Adrenal gland (tissue), 12 donors: Measurements from ENCODE around the gene WBP2. TPM values are rescaled to one million over a fixed set of nuclear protein-coding genes. Genes with fewer than 3 reads are reported as not detected.
A peak's percentile ranks its signal among the peaks of the same experiment; 100 is the strongest.

ENCODE experiments used
- DNase-seq, 7 donors: peaks; one replicate each; pipeline ENCODE4 v3.0.0-alpha.2; 2019 to 2020
- H3K27ac ChIP-seq, 5 donors: fragments of 200-600 bp; sonication (generic) in 4 of 5; 1 replicate in 3 of 5; 2 replicates in 2 of 5; pipeline versions ENCODE4 v1.5.1 to v1.8.0; 2016 to 2020; ENCODE audit warnings: mild to moderate bottlenecking in 1 of 5
- H3K27me3 ChIP-seq: fragments of 200-600 bp; 2 replicates; pipeline ENCODE4 v1.8.0; 2021
- H3K36me3 ChIP-seq, 2 donors: fragments of 200-600 bp; replicated peaks in 1 of 2; 1 replicate in 1 of 2; 2 replicates in 1 of 2; pipeline versions ENCODE4 v1.5.1 to v1.8.0; 2018 to 2022
- H3K4me1 ChIP-seq, 2 donors: fragments of 200-600 bp; replicated peaks in 1 of 2; 1 replicate in 1 of 2; 2 replicates in 1 of 2; pipeline versions ENCODE4 v1.5.1 to v1.8.0; 2018 to 2021
- H3K4me3 ChIP-seq, 4 donors: fragments of 200-600 bp; sonication (generic) in 3 of 4; one replicate each; pipeline ENCODE4 v1.5.1; 2016 to 2018
- H3K9me3 ChIP-seq, 3 donors: fragments of 200-600 bp; sonication (generic) in 1 of 3; replicated peaks in 1 of 3; 1 replicate in 2 of 3; 2 replicates in 1 of 3; pipeline versions ENCODE4 v1.5.1 to v1.8.0; 2016 to 2021
- POLR2A ChIP-seq, 2 donors: fragments of 450-650 bp; IDR thresholded peaks; one replicate each; pipeline ENCODE4 v1.6.1; 2017; ENCODE audit warnings: antibody characterized with exemption in 2 of 2, mild to moderate bottlenecking in 2 of 2, moderate library complexity in 1 of 2
- WGBS, 4 donors: extraction: QIAGEN DNeasy Blood & Tissue Kit in 2 of 4; methylation state at CpG; one replicate each; pipeline versions ENCODE4 v1.1.5 to v1.1.7; 2013 to 2017; 5-methylcytosine and 5-hydroxymethylcytosine counted together
- intact Hi-C, 2 donors: fragments of 100-400 bp; cut with DNase I; formaldehyde crosslinking; loops; one replicate each; pipeline versions ENCODE4 v1.14.1 to v1.15.0; 2022 to 2023
- polyA plus RNA-seq, 3 donors: library from polyadenylated mRNA; stranded (reverse); fragments of 200-250 nt in 2 of 3; fragments of 350-450 nt in 1 of 3; fragmentation: Illumina TruSeq in 1 of 3; extraction: RNeasy Lipid Tissue Mini Kit (QIAGEN cat#74804) in 1 of 3; gene quantifications; one replicate each; pipeline ENCODE4 v1.2.3, GENCODE V29; 2013 to 2014
- total RNA-seq, 9 donors: library from RNA; depleted of rRNA in 4 of 9; stranded (reverse); fragments of >200 nt in 4 of 9; fragments of 120-200 nt in 1 of 9; fragmentation: NEBNext Ultra II Directional in 1 of 9; extraction: Animal tissue kit (Norgen Biotek cat#: 25700) in 1 of 9; gene quantifications; one replicate each; pipeline versions ENCODE4 v1.1.0 to v1.2.4, GENCODE V29; 2013 to 2023
- TF ChIP-seq, protein P1 (sequence below), 6 experiments: fragments of 450-650 bp in 4 of 6; fragments of 200-600 bp in 2 of 6; sonication (generic) in 1 of 6; IDR thresholded peaks; 1 replicate in 5 of 6; 2 replicates in 1 of 6; pipeline versions ENCODE4 v1.5.1 to v1.8.0; 2016 to 2021; ENCODE audit warnings: antibody characterized with exemption in 6 of 6, mild to moderate bottlenecking in 2 of 6, moderate library complexity in 1 of 6
- donor health status: healthy with polysubstance abuse.
- donor health status: Bipolar disorder and iron deficiency.
- donor health status: DM: yes; HTN: yes; CAD: no.
- donor health status: DM: no; HTN: no; CAD: no.
- donor health status: DM: no; HTN: no; CAD: no.
- donor health status: DM: yes; HTN: yes; CAD: no.

Gene WBP2
- total and polyA plus RNA-seq, 12 donors: 60.4 to 292 (median 223) TPM

DNA sequence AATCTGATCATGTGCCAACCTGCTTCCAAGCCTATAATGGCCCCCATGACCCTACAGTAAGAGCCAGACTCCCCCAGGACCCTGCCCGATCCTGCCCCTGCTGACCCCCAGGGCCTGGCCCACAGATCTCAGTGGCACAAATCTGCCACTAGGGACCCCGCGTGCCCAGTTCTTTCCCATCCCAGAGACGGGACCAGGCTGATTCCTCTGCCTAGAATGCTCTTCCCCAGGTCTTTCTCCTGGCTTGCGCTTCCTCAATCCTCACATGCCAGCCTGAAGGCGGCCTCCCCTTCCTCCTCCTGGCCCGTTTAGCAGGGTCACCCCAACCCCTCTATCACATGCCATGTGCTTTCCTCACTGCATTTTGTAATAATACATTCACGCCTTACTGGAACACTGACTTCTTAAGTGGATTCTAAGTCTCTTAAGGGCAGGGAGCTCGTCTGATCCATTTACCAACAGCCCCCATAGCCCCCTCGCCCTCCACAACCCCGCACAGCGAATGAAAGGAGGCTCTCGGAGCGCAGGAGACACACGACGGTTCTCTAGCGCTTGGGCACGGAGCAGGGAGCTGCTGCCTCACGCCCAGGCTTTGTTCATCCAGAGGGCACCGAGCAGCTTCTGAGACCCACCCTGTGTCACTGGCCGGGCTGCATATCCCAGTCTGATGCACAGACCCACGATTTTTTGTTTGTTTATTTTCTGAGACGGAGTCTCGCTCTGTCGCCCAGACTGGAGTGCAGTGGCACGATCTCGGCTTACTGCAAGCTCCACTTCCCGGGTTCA is 40.4 kb upstream of the WBP2 start:
- no peaks in the 10 kb centered on the region for H3K9me3 ChIP-seq
- peak in 2 of 7 donors; percentile 22 to 24 for DNase-seq
- 49 to 53% (median 53%) methylated on average over 24 to 28 of the region's 28 CpGs for WGBS, 4 donors
- intact Hi-C loops: loop anchor here in 1 of 2 donors (10.0 kb wide), 1 partner anchor 121 kb away; a partner anchor contains a TSS
- no peak for TF ChIP-seq POLR2A (IDR thresholded peaks at IDR 0.05)
- TF ChIP-seq, protein P1, sequence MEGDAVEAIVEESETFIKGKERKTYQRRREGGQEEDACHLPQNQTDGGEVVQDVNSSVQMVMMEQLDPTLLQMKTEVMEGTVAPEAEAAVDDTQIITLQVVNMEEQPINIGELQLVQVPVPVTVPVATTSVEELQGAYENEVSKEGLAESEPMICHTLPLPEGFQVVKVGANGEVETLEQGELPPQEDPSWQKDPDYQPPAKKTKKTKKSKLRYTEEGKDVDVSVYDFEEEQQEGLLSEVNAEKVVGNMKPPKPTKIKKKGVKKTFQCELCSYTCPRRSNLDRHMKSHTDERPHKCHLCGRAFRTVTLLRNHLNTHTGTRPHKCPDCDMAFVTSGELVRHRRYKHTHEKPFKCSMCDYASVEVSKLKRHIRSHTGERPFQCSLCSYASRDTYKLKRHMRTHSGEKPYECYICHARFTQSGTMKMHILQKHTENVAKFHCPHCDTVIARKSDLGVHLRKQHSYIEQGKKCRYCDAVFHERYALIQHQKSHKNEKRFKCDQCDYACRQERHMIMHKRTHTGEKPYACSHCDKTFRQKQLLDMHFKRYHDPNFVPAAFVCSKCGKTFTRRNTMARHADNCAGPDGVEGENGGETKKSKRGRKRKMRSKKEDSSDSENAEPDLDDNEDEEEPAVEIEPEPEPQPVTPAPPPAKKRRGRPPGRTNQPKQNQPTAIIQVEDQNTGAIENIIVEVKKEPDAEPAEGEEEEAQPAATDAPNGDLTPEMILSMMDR (IDR thresholded peaks at IDR 0.05): peak in 2 of 6 experiments; percentile 25 to 27
- H3K27ac ChIP-seq: peak overlapping the region in 4 of 5 donors; percentile 81 to 96 (median 88)
- peak overlapping the region in 2 of 4 donors; percentile 61 to 84 for H3K4me3 ChIP-seq
- H3K4me1 ChIP-seq: peaks cover 11 to 22% of the 10 kb centered on the region in 2 donors
- H3K27me3 ChIP-seq: no peaks in the 10 kb centered on the region
- H3K36me3 ChIP-seq: peaks cover 0 to 34% of the 10 kb centered on the region in 2 donors

DNA sequence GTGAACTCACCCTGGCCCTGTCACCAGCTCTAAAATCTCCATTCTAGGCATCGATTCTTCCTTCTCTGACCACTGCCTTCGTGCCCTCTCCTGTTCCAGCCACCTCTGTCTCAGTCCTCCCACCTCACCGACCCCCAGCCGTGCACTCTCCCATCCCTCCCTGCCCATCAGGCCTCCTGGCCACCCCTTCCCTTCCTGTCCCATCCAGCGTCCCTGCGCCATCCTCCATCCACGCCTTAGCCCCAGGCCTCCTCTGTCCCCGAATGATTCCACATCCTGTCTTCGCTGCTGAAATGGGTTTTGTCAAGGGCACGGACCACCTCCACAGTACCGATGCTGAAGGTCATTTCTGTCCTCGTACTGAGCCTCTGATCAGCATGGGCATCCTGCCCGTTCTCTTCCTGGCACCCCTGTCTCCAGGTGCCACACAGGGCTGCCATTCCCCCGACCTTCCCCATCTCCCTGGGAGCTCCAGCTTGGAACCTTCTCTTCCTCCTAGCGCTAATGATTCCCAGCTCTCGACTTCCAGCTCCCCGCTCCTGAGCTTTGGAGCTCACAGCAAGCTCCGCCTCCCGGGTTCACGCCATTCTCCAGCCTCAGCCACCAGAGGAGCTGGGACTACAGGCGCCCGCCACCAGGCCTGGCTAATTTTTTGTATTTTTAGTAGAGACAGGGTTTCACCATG is 39.1 kb upstream of the WBP2 start:
- peak in 1 of 7 donors; percentile 16 for DNase-seq
- Histone ChIP-seq H3K4me3 (no peak overlapping the region), H3K27ac (no peak overlapping the region), H3K27me3 (no peaks in the 10 kb centered on the region), H3K9me3 (no peaks in the 10 kb centered on the region), H3K36me3 (peaks cover 0 to 21% of the 10 kb centered on the region in 2 donors), H3K4me1 (peaks cover 11 to 22% of the 10 kb centered on the region in 2 donors)
- intact Hi-C loops: loop anchor here in 1 of 2 donors (10.0 kb wide), 1 partner anchor 119 kb away; a partner anchor contains a TSS
- 74 to 81% (median 80%) methylated on average over 22 of the region's 22 CpGs for WGBS, 4 donors
- no peak for TF ChIP-seq POLR2A (IDR thresholded peaks at IDR 0.05)
- TF ChIP-seq, protein P1 (IDR thresholded peaks at IDR 0.05): no peak

DNA sequence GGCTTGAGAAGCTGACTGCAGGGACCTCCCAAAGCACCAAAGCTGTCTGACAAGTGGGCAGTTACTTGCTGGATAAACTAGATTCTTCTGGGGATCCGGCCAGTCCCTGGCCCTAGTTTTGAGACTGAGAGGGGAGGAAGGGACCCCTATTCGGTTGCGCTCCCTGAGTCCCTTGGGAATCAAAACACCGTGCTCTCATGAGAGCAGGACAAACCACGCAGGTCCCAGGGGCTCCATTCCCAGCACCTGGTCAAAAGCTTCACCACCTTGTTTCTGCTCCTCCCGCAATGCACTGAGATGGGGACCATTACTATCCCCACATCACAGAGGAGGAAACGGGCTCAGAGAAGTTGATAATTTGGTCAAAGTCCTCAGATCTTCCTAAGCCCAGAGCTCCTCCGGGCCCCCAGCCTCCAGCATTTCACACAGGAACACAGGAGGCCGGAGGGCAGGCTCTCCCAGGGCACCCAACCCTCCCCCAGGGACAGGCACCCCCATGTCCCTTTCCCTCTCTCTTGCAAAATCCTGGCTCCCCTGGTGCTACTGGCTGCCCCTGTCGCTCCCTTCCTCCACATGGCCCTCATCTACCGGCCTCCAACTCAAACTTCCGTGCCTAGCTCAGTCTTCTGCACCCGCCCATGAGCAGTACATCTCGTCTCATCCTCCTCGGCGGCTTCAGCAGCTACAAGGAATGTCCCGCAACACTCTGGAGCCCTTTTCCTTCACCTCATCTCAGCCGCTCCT is 38.3 kb upstream of the WBP2 start:
- Histone ChIP-seq H3K4me3 (no peak overlapping the region), H3K36me3 (peaks cover 0 to 14% of the 10 kb centered on the region in 2 donors), H3K27ac (no peak overlapping the region), H3K9me3 (no peaks in the 10 kb centered on the region), H3K4me1 (peaks cover 11 to 22% of the 10 kb centered on the region in 2 donors), H3K27me3 (no peaks in the 10 kb centered on the region)
- WGBS, 4 donors: 90 to 96% (median 91%) methylated on average over 15 to 18 of the region's 18 CpGs
- DNase-seq: no peak
- no peak for TF ChIP-seq POLR2A (IDR thresholded peaks at IDR 0.05)
- TF ChIP-seq, protein P1 (IDR thresholded peaks at IDR 0.05): no peak
- intact Hi-C loops: loop anchor here in 1 of 2 donors (10.0 kb wide), 1 partner anchor 119 kb away; a partner anchor contains a TSS
